Cortex of kidney (tissue), 1 donor: ENCODE data around the gene TYMS.

Source experiments
- DNase-seq: peaks from one replicate; lab custom pipeline; 2025; lab: John Stamatoyannopoulos, UW

TYMS gene

DNA sequence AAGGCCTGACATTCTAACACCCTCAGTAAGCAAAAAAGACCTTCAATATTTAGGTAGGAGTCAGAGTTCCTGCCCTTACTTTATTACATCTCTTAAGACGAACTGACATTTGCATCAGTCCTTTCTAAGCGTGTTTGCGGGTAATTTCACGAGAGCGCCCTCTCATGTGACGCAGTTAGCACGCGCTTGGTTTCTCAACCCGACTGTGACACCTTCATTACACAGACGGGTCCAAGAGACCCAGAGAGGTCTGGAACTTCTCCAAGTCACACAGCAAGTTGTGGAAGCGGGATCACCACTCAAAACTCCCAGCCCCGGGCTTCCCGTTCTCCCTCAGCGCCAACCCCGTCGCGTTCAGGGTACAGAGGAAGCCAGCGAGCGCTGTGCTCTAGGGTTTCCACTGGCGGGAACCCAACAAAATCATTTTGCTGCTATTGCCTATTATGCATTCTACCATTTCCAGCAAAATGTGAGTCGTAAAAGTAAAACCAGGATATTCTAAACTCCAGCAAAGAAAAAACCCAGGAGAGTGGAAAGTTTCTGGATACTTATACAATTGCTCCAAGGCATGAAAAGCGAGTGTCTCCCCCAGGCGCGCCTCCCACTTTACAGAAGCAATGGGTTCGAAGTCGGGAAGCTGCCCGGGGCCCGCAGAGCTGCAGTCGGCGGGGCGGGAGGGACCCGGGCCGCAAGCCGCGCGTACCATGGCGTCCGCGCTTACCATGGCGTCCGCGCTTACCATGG, 54.4 kb downstream of the TYMS start:
- DNase-seq: no peak

DNA sequence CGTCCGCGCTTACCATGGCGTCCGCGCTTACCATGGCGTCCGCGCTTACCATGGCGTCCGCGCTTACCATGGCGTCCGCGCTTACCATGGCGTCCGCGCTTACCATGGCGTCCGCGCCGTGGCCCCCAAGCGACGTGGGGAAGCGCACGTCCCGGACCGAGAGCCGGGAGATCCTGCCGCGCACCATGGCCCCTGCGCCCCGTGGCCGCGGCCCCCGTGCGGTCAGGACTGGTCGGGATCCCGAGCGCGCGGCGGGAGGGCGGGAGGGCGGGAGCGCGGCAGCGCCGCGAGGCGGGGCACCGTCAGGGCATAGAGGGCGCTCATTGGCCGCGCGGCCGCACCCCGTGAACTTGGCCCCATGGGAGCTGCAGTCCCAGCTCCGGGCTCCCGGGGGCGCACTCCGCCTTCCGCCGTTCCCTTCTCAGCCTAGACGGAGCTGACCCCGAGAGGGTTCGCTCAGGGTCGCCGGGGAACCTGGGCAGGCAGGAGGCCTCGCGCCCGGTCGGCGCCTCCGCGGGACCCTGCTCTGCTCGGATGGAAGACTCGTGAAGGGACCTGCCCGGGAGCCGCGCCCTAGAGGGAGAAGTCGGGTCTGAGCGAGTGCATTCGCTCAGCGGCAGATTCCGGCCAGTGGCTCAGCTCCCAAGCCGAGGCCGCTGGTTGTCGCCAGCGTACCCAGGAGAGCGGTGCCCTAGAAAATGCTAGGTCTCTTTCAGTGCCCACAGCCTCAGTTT, 55.1 kb downstream of the TYMS start, which contains the start of gene ENOSF1:
Gene ENOSF1 (minus strand): TSS at position 230 of the 734 bp plus-strand sequence. CDS start 43 bp downstream, at position 187.
- peak; percentile 18 for DNase-seq

DNA sequence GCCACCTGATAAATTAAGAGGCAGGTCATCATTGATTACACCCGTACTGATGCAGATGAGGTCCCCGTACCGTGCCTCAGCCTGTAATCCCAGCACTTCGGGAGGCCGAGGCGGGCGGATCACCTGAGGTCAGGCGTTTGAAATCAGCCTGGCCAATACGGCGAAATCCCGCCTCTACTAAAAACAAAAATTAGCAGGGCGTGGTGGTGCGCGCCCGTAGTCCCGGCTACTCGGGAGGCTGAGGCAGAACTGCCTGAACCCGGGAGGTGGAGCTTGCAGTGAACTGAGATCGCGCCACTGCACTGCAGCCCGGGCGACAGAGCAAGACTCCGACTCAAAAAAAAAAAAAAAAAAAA, 55.7 kb downstream of the TYMS start:
- no peak for DNase-seq

DNA sequence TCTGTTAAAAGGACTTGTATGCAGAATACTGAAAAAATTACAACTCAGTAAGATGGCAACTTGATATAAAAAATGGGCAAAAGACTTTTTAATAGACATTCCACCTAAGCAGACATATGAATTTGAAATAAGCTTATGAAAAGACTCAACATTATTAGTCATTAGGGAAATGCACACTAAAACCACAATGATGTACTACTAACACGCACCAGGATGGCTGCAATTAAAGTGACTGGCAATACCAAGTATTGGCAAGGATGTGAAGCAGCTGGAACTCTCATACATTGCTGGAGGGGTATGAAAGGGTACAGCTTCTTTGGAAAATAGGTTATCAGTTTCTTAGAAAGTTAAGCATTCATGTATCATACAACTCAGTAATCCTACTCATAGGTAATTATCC, 58.2 kb downstream of the TYMS start:
- no peak for DNase-seq

DNA sequence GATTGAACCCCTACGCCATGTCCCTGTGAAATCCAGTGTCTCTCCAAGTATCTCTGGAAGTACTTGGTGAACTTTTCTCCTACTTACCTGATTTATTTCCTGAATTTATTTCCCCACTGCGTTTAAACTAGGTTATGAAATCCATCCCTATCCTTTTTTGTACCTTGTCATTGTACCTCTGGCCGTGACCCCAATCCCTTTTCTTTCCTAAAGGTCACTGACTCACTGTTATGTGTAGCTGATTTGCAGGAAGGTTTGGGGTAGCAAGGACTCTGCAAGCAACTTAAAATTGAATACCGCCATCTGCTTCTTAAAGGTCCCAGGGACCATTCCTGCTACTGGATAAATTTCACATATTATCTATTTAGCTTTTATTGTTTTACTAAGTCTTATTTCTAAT, 59.5 kb downstream of the TYMS start:
- no peak for DNase-seq
